DOHH2 (cell line): ENCODE data around the gene TCIRG1.

Source experiments
- H3F3A ChIP-seq: fragments of 200-600 bp; sonication (generic), shearing (Covaris generic); 2 replicates; pipeline ENCODE4 v1.6.0; 2016; ENCODE audit warnings: antibody characterized with exemption, mild to moderate bottlenecking; ENCODE audit not compliant: control insufficient read depth, insufficient read depth
- H3K27ac ChIP-seq: fragments of 200-600 bp; sonication (generic); 2 replicates; pipeline ENCODE4 v1.5.1; 2014; ENCODE audit warnings: low read depth, mild to moderate bottlenecking, low read length, moderate library complexity
- H3K27me3 ChIP-seq: fragments of 200-600 bp; sonication (generic); 2 replicates; pipeline ENCODE4 v1.6.1; 2014; ENCODE audit warnings: mild to moderate bottlenecking, low read length, mixed read lengths; ENCODE audit not compliant: control insufficient read depth
- H3K36me3 ChIP-seq: fragments of 200-600 bp; sonication (generic); 2 replicates; pipeline ENCODE4 v1.6.1; 2014; ENCODE audit warnings: mild to moderate bottlenecking, low read length, moderate library complexity, mixed read lengths; ENCODE audit not compliant: control insufficient read depth
- H3K4me1 ChIP-seq: fragments of 200-600 bp; sonication (generic); 2 replicates; pipeline ENCODE4 v1.6.1; 2014; ENCODE audit warnings: mild to moderate bottlenecking, low read length, mixed read lengths; ENCODE audit not compliant: control insufficient read depth
- H3K4me2 ChIP-seq: fragments of 200-600 bp; sonication (generic); 2 replicates; pipeline ENCODE4 v1.6.0; 2014; ENCODE audit warnings: mild to moderate bottlenecking, low read length, moderate library complexity
- H3K4me3 ChIP-seq: fragments of 200-600 bp; sonication (generic); 2 replicates; pipeline ENCODE4 v1.5.1; 2014; ENCODE audit warnings: mild to moderate bottlenecking, low read length, mixed read lengths
- H3K79me2 ChIP-seq: fragments of 200-600 bp; sonication (generic); 2 replicates; pipeline ENCODE4 v1.6.1; 2014; ENCODE audit warnings: mild to moderate bottlenecking, low read length, mixed read lengths; ENCODE audit not compliant: control insufficient read depth
- H3K9me2 ChIP-seq: fragments of 200-600 bp; sonication (generic); replicated peaks from 2 replicates; pipeline ENCODE4 v1.6.1; 2014; ENCODE audit warnings: mild to moderate bottlenecking, low read length, mixed read lengths; ENCODE audit not compliant: control insufficient read depth
- H3K9me3 ChIP-seq: fragments of 200-600 bp; sonication (generic); 2 replicates; pipeline ENCODE4 v1.6.1; 2014; ENCODE audit warnings: antibody characterized with exemption, low read length, mixed read lengths; ENCODE audit not compliant: control insufficient read depth, insufficient read depth
- H4K20me1 ChIP-seq: fragments of 200-600 bp; sonication (generic); 2 replicates; pipeline ENCODE4 v1.6.0; 2014; ENCODE audit warnings: low read depth, mild to moderate bottlenecking, antibody characterized with exemption, low read length, moderate library complexity; ENCODE audit not compliant: control insufficient read depth, insufficient read depth
- CTCF ChIP-seq: fragments of 200-600 bp; sonication (generic); IDR thresholded peaks from one replicate; pipeline ENCODE4 v1.5.1; 2014; ENCODE audit warnings: antibody characterized with exemption, mild to moderate bottlenecking, low read depth, low read length; ENCODE audit not compliant: poor library complexity, severe bottlenecking
- EZH2phosphoT487 ChIP-seq: fragments of 200-600 bp; sonication (generic); IDR thresholded peaks from 2 replicates; pipeline ENCODE4 v1.6.1; 2017; ENCODE audit warnings: borderline replicate concordance, mild to moderate bottlenecking, antibody characterized with exemption, low read length, moderate library complexity, mixed read lengths

The TCIRG1 gene

DNA sequence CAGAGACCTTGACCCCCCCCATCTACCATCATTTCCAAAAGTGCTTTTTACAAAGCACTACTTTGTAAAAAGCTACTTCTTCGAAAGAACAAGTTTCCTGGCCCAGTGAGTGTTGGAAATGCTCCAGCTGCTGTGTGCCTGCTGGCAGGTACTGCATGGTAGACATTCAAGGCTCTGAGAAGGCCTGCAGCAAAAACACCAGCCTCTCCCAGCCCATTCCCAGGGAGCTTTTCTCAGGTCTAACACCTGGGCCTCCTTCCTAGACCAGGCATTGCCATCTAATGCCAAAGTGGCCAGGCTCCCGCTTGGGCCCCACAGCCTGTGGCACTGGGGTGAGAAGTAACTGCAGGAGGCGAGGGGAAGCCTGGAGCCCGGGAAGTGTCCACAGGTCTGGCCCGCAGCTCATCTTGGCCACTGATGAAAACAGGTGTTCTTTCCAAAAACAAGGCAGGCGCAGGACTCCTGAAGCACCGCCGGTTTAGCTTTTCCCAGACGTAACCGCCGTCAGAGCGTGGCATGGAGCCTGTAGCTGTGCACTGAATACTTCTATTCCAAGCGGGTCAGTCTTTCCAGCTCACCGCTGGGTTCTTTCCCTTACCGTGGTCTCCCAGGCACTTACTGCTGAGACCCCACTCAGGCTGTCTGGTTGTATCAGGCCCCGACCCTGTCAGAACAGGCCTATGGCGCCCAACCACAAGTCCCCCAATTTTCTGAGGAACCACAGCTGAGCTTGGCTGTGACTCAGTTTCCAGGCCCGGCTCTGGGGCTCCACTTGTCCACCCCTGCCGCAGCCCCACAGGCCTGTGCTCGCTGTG, 1.2 kb upstream of the TCIRG1 start:
- Histone ChIP-seq H3K9me2 (no peaks in the 10 kb centered on the region), H3K4me1 (peaks cover 32% of the 10 kb centered on the region), H3K4me2 (peak overlapping the region; percentile 93), H3K36me3 (peaks cover 24% of the 10 kb centered on the region), H3F3A (peaks cover 8% of the 10 kb centered on the region), H3K27me3 (no peaks in the 10 kb centered on the region), H3K27ac (no peak overlapping the region), H3K79me2 (peaks cover 22% of the 10 kb centered on the region), H3K4me3 (peak overlapping the region; percentile 88; the same call in 1 of the 2 replicates), H4K20me1 (no peaks in the 10 kb centered on the region), H3K9me3 (no peaks in the 10 kb centered on the region)
- TF ChIP-seq EZH2phosphoT487: no peak
- no peak for TF ChIP-seq CTCF

DNA sequence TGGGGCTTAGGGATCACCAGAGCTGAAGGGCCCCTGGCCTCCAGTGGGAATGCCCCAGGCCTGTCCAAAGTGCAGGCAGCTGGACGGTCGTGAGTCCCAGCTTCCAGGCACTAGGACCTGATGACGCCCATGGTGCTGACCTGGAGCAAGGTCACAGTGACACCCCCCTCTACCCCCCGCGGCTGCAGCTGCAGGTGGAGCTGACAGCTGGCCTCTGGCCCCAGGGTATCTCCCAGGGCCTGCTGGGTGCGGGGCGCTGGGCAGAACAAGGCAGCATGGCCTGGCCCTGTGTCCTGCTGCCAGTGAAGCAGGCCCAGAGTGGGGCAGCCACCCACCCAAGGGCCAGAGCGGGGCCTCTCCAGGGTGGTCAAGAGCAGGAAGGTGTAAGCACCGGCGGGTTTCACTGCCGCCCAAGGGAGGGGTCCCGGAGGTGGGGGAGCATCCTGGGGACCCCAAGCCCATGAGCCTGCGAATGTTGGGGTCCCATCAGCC, 553 bp upstream of the TCIRG1 start:
- H3K79me2 ChIP-seq: peaks cover 19% of the 10 kb centered on the region
- H4K20me1 ChIP-seq: no peaks in the 10 kb centered on the region
- no peaks in the 10 kb centered on the region for H3K9me2 ChIP-seq
- no peaks in the 10 kb centered on the region for H3K27me3 ChIP-seq
- H3K36me3 ChIP-seq: peaks cover 18% of the 10 kb centered on the region
- H3F3A ChIP-seq: peaks cover 8% of the 10 kb centered on the region
- peak overlapping the region; percentile 93 for H3K4me2 ChIP-seq
- peak overlapping the region; percentile 88 for H3K4me3 ChIP-seq
- H3K9me3 ChIP-seq: no peaks in the 10 kb centered on the region
- no peak for TF ChIP-seq CTCF
- TF ChIP-seq EZH2phosphoT487: no peak
- peaks cover 32% of the 10 kb centered on the region for H3K4me1 ChIP-seq
- H3K27ac ChIP-seq: peak overlapping the region; percentile 56

- TF ChIP-seq CTCF (no peak), EZH2phosphoT487 (no peak)
- Histone ChIP-seq H3K4me1 (peaks cover 32% of the 10 kb centered on the region), H3K4me2 (peak overlapping the region; percentile 93), H3K36me3 (peaks cover 6% of the 10 kb centered on the region), H3K27ac (peak overlapping the region; percentile 53), H4K20me1 (no peaks in the 10 kb centered on the region), H3K79me2 (peaks cover 19% of the 10 kb centered on the region), H3K4me3 (peak overlapping the region; percentile 88), H3F3A (peaks cover 8% of the 10 kb centered on the region), H3K9me2 (no peaks in the 10 kb centered on the region), H3K9me3 (no peaks in the 10 kb centered on the region), H3K27me3 (no peaks in the 10 kb centered on the region)
Observed at GRCh38 chr11:68039526-68040086, 781 bp downstream of the TCIRG1 start.
